ENCODE data around the gene FREM2.

FREM2 gene

DNA sequence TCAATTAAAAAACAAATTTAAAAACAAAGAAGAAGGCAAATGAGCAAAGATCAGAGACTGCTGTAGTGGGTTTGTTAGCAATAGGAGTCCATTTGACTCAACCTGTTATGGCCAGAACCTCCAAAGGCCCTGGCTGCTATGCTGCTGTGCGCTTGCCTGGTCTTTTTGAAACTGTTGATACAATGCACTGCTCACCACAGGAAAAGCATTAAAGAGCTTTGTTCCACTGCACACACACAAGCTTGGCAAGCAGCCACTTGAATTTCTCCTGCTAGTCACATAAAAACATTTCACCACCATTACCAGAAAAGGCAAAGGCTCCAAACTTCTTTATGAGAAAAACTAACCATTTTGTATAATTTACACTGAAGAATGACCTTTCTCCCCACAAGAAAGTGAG lies 132.2 kb downstream of the FREM2 start:
- no peaks in the 10 kb centered on the region for H3K27me3 ChIP-seq (ENCODE audit: control insufficient read depth in 2 of 2, insufficient read depth in 2 of 2, low read length in 2 of 2)
- H3K4me3 ChIP-seq (ENCODE audit: low read length in 2 of 2), result no peak overlapping the region
- H3K9me3 ChIP-seq (ENCODE audit: control insufficient read depth in 2 of 2, low read length in 2 of 2), result no peaks in the 10 kb centered on the region
- no peaks in the 10 kb centered on the region for H3K36me3 ChIP-seq (ENCODE audit: control insufficient read depth in 2 of 2, insufficient read depth in 2 of 2, low read length in 2 of 2)
- H3K4me1 ChIP-seq (ENCODE audit: control insufficient read depth in 2 of 2, insufficient read depth in 2 of 2, low read length in 2 of 2), result no peaks in the 10 kb centered on the region
- no peak overlapping the region for H3K27ac ChIP-seq (ENCODE audit: low read depth in 2 of 2, low read length in 2 of 2)
- no peak overlapping the region for H3K9ac ChIP-seq (ENCODE audit: low read depth in 1 of 2, low read length in 2 of 2)

DNA sequence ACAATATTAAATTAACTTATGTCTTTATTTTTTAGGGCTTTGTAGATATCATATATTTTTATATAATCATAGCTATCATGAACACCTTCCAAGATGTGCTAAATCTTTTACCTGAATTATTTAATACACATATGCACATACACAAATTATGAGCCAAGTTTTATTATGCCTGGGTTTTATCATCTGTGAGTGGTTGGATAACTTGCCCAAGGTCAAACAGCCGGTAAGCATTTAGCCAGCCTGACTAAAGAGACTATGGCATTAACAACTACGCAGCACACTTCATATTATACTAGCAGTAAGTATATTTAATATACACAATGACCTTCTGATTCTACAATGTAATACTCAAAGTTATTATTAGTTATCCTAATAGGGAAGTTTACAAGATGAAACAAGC lies 132.7 kb downstream of the FREM2 start:
- H3K9me3 ChIP-seq (ENCODE audit: control insufficient read depth in 2 of 2, low read length in 2 of 2), result no peaks in the 10 kb centered on the region
- H3K4me3 ChIP-seq (ENCODE audit: low read length in 2 of 2), result no peak overlapping the region
- H3K27ac ChIP-seq (ENCODE audit: low read depth in 2 of 2, low read length in 2 of 2), result no peak overlapping the region
- H3K36me3 ChIP-seq (ENCODE audit: control insufficient read depth in 2 of 2, insufficient read depth in 2 of 2, low read length in 2 of 2), result no peaks in the 10 kb centered on the region
- no peak overlapping the region for H3K9ac ChIP-seq (ENCODE audit: low read depth in 1 of 2, low read length in 2 of 2)
- H3K4me1 ChIP-seq (ENCODE audit: control insufficient read depth in 2 of 2, insufficient read depth in 2 of 2, low read length in 2 of 2), result no peaks in the 10 kb centered on the region
- no peaks in the 10 kb centered on the region for H3K27me3 ChIP-seq (ENCODE audit: control insufficient read depth in 2 of 2, insufficient read depth in 2 of 2, low read length in 2 of 2)

DNA sequence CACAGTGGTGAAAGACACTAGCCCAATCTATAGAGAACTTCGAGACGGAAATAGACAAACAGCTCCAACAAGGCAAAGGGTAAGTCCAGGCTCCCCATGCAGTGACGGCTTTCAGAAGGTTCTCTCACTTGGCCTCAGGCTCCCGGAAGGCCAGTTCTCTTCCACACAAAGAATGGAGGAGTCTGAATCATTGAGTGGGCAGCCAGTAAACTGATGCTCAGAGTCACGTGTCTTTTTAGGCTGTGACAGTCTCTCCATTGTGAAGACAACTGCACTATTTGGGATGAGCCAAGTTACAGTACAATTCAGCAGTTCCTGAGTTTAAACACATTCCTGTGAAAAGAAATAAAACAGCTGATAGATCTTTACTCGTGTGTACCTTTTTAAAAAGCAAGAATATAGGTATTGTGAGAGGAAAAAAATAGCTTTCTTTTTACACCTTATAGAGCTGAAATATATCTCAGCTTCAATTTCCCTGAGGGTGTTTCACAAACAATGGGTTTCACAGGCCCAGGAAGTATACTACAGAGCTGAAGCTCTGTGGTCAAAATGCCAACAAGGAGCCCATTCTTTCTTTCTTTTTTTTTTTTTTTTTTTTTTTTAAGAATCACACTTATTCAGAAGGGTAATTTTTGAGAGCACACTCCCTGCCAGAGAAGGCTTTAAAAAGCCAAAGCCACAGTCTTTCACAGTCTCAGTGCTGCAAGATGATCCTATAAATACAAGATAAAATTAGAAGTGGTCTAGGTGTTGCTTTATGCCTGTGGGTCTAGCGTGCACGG lies 135.1 kb downstream of the FREM2 start:
- no peak overlapping the region for H3K27ac ChIP-seq (ENCODE audit: low read depth in 2 of 2, low read length in 2 of 2)

DNA sequence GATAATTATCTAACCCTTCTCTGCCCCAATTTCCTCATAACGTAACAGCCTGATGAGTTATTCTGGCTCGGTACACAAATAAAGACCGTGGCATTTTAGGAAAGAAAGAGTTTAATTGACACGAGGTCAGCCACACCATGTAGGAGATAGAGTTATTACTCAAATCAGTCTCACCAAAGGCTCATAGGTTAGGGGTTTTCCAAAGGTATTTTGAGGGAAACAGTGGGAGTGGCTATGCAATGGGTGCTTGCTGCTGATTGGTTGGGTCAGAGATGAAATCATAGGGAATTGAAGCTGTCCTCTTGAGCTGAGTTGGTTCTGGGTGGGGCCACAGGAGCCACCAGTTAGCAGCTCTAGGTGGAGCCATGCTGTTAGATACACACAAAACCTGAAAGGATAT lies 137.5 kb downstream of the FREM2 start:
- H3K9me3 ChIP-seq (ENCODE audit: control insufficient read depth in 2 of 2, low read length in 2 of 2), result no peaks in the 10 kb centered on the region

More for the DNA sequence above, 135.1 kb downstream of the FREM2 start:
- no peaks in the 10 kb centered on the region for H3K36me3 ChIP-seq (ENCODE audit: control insufficient read depth in 2 of 2, insufficient read depth in 2 of 2, low read length in 2 of 2)
- H3K27me3 ChIP-seq (ENCODE audit: control insufficient read depth in 2 of 2, insufficient read depth in 2 of 2, low read length in 2 of 2), result no peaks in the 10 kb centered on the region
- H3K4me1 ChIP-seq (ENCODE audit: control insufficient read depth in 2 of 2, insufficient read depth in 2 of 2, low read length in 2 of 2), result no peaks in the 10 kb centered on the region
- no peak overlapping the region for H3K4me3 ChIP-seq (ENCODE audit: low read length in 2 of 2)
- H3K9ac ChIP-seq (ENCODE audit: low read depth in 1 of 2, low read length in 2 of 2), result no peak overlapping the region
- H3K9me3 ChIP-seq (ENCODE audit: control insufficient read depth in 2 of 2, low read length in 2 of 2), result no peaks in the 10 kb centered on the region

DNA sequence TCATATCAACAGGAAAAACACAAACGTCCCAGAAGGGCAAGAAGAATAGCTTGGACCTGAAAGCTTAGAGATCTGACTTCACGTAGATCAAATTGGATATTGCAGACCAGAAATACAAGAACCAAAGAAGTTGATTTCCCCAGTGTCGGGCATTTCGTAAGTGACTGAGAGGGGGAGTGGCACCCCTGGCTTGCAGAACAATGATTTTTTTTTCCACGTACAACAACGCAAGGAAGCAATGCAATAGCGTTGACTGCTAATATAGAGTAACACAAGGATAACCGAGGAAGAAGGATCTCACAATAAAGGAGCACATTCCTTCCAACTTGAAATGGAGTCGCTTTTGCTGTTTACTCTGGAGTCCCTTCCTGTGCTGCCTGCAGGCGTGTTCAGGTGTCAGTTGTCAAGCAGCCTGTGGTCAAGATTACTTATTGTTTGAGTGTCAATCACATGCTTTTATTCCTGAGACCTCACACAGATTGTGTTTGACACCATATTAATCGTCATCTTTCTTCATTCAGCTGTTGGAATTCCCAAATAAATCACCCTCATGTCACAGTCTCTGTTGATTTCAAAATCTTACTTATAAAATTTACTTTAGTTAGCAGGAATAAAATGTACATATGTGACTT lies 139.4 kb downstream of the FREM2 start:
- Histone ChIP-seq H3K27me3 (ENCODE audit: control insufficient read depth in 2 of 2, insufficient read depth in 2 of 2, low read length in 2 of 2) (no peaks in the 10 kb centered on the region), H3K9ac (ENCODE audit: low read depth in 1 of 2, low read length in 2 of 2) (no peak overlapping the region), H3K4me3 (ENCODE audit: low read length in 2 of 2) (no peak overlapping the region), H3K9me3 (ENCODE audit: control insufficient read depth in 2 of 2, low read length in 2 of 2) (no peaks in the 10 kb centered on the region), H3K4me1 (ENCODE audit: control insufficient read depth in 2 of 2, insufficient read depth in 2 of 2, low read length in 2 of 2) (no peaks in the 10 kb centered on the region), H3K27ac (ENCODE audit: low read depth in 2 of 2, low read length in 2 of 2) (no peak overlapping the region), H3K36me3 (ENCODE audit: control insufficient read depth in 2 of 2, insufficient read depth in 2 of 2, low read length in 2 of 2) (no peaks in the 10 kb centered on the region)

More for the DNA sequence above, 137.5 kb downstream of the FREM2 start:
- H3K4me1 ChIP-seq (ENCODE audit: control insufficient read depth in 2 of 2, insufficient read depth in 2 of 2, low read length in 2 of 2), result no peaks in the 10 kb centered on the region
- no peaks in the 10 kb centered on the region for H3K36me3 ChIP-seq (ENCODE audit: control insufficient read depth in 2 of 2, insufficient read depth in 2 of 2, low read length in 2 of 2)
- H3K27ac ChIP-seq (ENCODE audit: low read depth in 2 of 2, low read length in 2 of 2), result no peak overlapping the region
- H3K9ac ChIP-seq (ENCODE audit: low read depth in 1 of 2, low read length in 2 of 2), result no peak overlapping the region
- H3K27me3 ChIP-seq (ENCODE audit: control insufficient read depth in 2 of 2, insufficient read depth in 2 of 2, low read length in 2 of 2), result no peaks in the 10 kb centered on the region
- no peak overlapping the region for H3K4me3 ChIP-seq (ENCODE audit: low read length in 2 of 2)

DNA sequence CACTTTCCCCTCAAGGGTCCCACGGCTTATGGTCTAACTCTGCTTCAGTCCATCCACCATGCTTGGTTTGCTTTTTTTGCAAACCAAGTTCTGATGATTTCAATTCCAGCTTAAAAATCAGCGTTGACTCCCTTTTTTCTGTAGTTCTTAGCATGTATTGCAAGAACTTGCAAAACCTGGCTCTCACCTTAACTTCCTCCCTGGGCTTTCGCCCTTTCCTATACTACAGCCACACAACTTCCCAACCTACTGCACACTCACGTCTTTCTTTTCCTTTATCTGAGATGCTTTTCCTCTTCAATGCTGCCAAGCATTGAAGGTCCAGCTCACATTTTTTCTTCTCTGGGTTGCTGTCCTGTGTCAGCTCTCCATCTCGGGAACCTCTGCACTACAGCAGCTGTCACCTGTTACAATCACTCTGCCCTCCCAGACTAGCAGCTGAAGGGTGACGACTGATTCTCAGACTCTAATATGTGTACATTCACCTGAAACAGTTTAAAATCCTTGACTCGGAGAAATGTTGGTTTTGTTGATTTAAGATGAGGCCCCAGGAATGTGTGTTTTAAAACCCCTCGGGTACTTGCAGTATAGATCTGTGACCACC lies 143.7 kb downstream of the FREM2 start:
- Histone ChIP-seq H3K4me3 (ENCODE audit: low read length in 2 of 2) (no peak overlapping the region), H3K9me3 (ENCODE audit: control insufficient read depth in 2 of 2, low read length in 2 of 2) (no peaks in the 10 kb centered on the region), H3K4me1 (ENCODE audit: control insufficient read depth in 2 of 2, insufficient read depth in 2 of 2, low read length in 2 of 2) (no peaks in the 10 kb centered on the region), H3K36me3 (ENCODE audit: control insufficient read depth in 2 of 2, insufficient read depth in 2 of 2, low read length in 2 of 2) (no peaks in the 10 kb centered on the region), H3K27me3 (ENCODE audit: control insufficient read depth in 2 of 2, insufficient read depth in 2 of 2, low read length in 2 of 2) (no peaks in the 10 kb centered on the region), H3K9ac (ENCODE audit: low read depth in 1 of 2, low read length in 2 of 2) (no peak overlapping the region), H3K27ac (ENCODE audit: low read depth in 2 of 2, low read length in 2 of 2) (no peak overlapping the region)

DNA sequence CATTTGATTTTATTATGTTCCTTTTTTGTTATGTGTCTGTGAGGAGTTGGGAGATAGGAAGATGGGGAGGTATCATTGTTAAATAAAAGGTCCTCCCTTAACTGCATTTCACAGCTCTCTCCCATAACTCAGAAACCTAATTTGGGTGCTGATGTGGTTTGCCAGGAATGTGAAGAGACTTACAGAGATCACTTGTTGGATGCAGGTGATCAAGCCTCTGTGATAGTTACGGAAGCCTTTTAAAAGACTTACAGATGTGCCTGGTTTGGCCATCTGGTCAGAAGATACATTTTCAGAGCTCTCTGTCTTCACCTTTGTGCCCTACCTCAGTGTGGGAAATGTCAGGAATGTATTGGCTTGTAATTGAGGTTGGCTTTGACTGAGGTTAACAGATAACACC lies 157.7 kb downstream of the FREM2 start:
- H3K9ac ChIP-seq (ENCODE audit: low read depth in 1 of 2, low read length in 2 of 2), result no peak overlapping the region
- H3K4me3 ChIP-seq (ENCODE audit: low read length in 2 of 2), result no peak overlapping the region
- no peaks in the 10 kb centered on the region for H3K36me3 ChIP-seq (ENCODE audit: control insufficient read depth in 2 of 2, insufficient read depth in 2 of 2, low read length in 2 of 2)
- H3K27me3 ChIP-seq (ENCODE audit: control insufficient read depth in 2 of 2, insufficient read depth in 2 of 2, low read length in 2 of 2), result no peaks in the 10 kb centered on the region
- H3K9me3 ChIP-seq (ENCODE audit: control insufficient read depth in 2 of 2, low read length in 2 of 2), result no peaks in the 10 kb centered on the region
- H3K27ac ChIP-seq (ENCODE audit: low read depth in 2 of 2, low read length in 2 of 2), result no peak overlapping the region
- no peaks in the 10 kb centered on the region for H3K4me1 ChIP-seq (ENCODE audit: control insufficient read depth in 2 of 2, insufficient read depth in 2 of 2, low read length in 2 of 2)

DNA sequence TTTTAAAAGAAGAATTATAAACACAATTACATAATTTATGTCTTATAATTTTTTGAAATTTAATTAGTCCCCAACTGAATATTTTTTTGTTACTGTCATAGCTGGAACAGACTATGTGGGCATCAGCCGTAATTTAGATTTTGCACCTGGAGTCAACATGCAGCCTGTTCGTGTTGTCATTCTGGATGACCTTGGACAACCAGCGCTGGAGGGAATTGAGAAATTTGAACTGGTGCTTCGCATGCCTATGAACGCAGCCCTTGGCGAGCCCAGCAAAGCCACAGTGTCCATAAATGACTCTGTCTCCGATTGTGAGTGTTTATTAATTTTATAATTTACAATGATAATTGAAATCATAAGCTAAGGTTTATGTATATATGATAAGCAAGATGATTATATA lies 161.5 kb downstream of the FREM2 start:
- H3K4me3 ChIP-seq (ENCODE audit: low read length in 2 of 2), result no peak overlapping the region
- H3K9me3 ChIP-seq (ENCODE audit: control insufficient read depth in 2 of 2, low read length in 2 of 2), result no peaks in the 10 kb centered on the region
- H3K9ac ChIP-seq (ENCODE audit: low read depth in 1 of 2, low read length in 2 of 2), result no peak overlapping the region
- no peaks in the 10 kb centered on the region for H3K36me3 ChIP-seq (ENCODE audit: control insufficient read depth in 2 of 2, insufficient read depth in 2 of 2, low read length in 2 of 2)
- H3K4me1 ChIP-seq (ENCODE audit: control insufficient read depth in 2 of 2, insufficient read depth in 2 of 2, low read length in 2 of 2), result no peaks in the 10 kb centered on the region
- H3K27me3 ChIP-seq (ENCODE audit: control insufficient read depth in 2 of 2, insufficient read depth in 2 of 2, low read length in 2 of 2), result no peaks in the 10 kb centered on the region
- H3K27ac ChIP-seq (ENCODE audit: low read depth in 2 of 2, low read length in 2 of 2), result no peak overlapping the region

DNA sequence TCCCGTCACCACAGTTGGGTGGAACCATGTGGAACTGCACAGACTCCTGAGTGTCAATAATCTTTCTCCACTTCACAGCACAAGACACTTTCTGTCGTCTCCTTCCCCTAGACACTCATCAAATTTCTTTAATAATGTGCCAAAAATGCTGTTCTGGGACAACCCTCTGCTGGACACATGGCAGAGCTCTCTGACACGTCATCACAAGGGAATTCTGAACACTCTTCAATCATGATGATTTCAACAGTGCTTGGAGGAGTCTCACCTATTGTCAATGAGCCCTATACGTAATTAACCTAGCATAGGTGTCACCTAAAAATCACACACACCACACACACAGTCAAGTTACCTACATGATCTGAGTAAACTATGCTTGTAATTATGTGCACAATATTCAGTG lies 162.4 kb downstream of the FREM2 start:
- Histone ChIP-seq H3K9me3 (ENCODE audit: control insufficient read depth in 2 of 2, low read length in 2 of 2) (no peaks in the 10 kb centered on the region), H3K27ac (ENCODE audit: low read depth in 2 of 2, low read length in 2 of 2) (no peak overlapping the region), H3K36me3 (ENCODE audit: control insufficient read depth in 2 of 2, insufficient read depth in 2 of 2, low read length in 2 of 2) (no peaks in the 10 kb centered on the region), H3K4me3 (ENCODE audit: low read length in 2 of 2) (no peak overlapping the region), H3K27me3 (ENCODE audit: control insufficient read depth in 2 of 2, insufficient read depth in 2 of 2, low read length in 2 of 2) (no peaks in the 10 kb centered on the region), H3K9ac (ENCODE audit: low read depth in 1 of 2, low read length in 2 of 2) (no peak overlapping the region), H3K4me1 (ENCODE audit: control insufficient read depth in 2 of 2, insufficient read depth in 2 of 2, low read length in 2 of 2) (no peaks in the 10 kb centered on the region)

DNA sequence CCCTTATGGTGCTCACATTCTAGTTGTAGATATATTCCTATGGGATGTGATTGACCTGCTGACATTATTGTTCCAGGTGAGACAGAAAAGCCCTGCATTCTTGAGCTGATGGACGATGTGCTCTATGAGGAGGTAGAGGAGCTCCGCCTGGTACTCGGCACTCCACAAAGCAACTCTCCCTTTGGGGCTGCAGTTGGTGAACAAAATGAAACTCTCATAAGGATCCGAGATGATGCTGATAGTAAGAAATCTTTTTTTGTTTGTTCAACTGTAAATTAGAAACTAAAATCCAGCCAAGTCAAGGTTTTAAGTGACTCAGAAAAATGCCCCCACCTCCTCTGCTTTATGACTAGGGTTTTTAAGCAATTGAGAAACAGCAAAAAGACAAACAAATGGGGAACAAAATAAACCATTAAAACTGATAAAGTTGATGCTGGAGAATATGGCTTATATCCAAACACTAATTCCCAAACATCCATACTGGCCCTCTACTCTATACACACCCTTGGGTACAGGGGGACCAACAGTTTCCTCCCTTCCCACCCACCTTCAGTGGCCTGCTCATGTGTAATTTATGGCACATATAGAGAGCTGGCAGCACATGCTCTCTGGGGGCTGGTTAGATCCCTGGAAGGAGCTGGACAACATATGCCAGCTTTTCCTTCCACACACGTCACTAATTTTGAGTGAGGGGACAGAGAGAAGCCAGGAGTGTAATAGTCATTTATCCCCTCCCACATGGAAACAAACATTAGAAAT lies 164.2 kb downstream of the FREM2 start:
- H3K27me3 ChIP-seq (ENCODE audit: control insufficient read depth in 2 of 2, insufficient read depth in 2 of 2, low read length in 2 of 2), result no peaks in the 10 kb centered on the region
- no peak overlapping the region for H3K9ac ChIP-seq (ENCODE audit: low read depth in 1 of 2, low read length in 2 of 2)
- no peak overlapping the region for H3K27ac ChIP-seq (ENCODE audit: low read depth in 2 of 2, low read length in 2 of 2)
- no peak overlapping the region for H3K4me3 ChIP-seq (ENCODE audit: low read length in 2 of 2)
- H3K36me3 ChIP-seq (ENCODE audit: control insufficient read depth in 2 of 2, insufficient read depth in 2 of 2, low read length in 2 of 2), result no peaks in the 10 kb centered on the region
- H3K4me1 ChIP-seq (ENCODE audit: control insufficient read depth in 2 of 2, insufficient read depth in 2 of 2, low read length in 2 of 2), result no peaks in the 10 kb centered on the region
- no peaks in the 10 kb centered on the region for H3K9me3 ChIP-seq (ENCODE audit: control insufficient read depth in 2 of 2, low read length in 2 of 2)
